Measurements from ENCODE around the gene ASF1B. TPM values are rescaled to one million over a fixed set of nuclear protein-coding genes. Genes with fewer than 3 reads are reported as not detected.

ASF1B gene
- total RNA-seq, 4 donors from 2014 or later = 1.9 to 4.5 (median 4.4) TPM; not detected in 1

GRCh38 chr19:14102756-14103155 lies 33.6 kb downstream of the ASF1B start:
- Histone ChIP-seq H3K36me3 (peaks cover 0 to 25% (median 8%) of the 10 kb centered on the region in 4 donors), H3K27me3 (no peaks in the 10 kb centered on the region), H3K27ac (no peak overlapping the region), H3K4me3 (no peak overlapping the region), H3K9me3 (no peaks in the 10 kb centered on the region), H3K4me1 (peaks cover 0 to 18% (median 0%) of the 10 kb centered on the region in 4 donors)
- intact Hi-C loops (cut with DNase I; ENCODE audit: low total_unique reads) (no loop called here), in situ Hi-C loops (cut with MboI; ENCODE audit: low pct_ligation_motif_present in 1 of 4, low pct_unique_long_range_greater_than_20kb in 1 of 4, low sequenced_read_pairs in 3 of 4) (no loop called here)
- no peak for DNase-seq
- TF ChIP-seq POLR2AphosphoS5 (IDR thresholded peaks at IDR 0.05) = no peak
- no peak for TF ChIP-seq EP300 (IDR thresholded peaks at IDR 0.05; ENCODE audit: low read depth)
- no peak for TF ChIP-seq CTCF (IDR thresholded peaks at IDR 0.05)
- TF ChIP-seq POLR2A (IDR thresholded peaks at IDR 0.05) = no peak
- WGBS, 2 donors (ENCODE audit: low coverage in 1 of 2) = 81 to 93% methylated on average over 4 to 10 of the region's 10 CpGs

- H3K27ac ChIP-seq = no peak overlapping the region
- 82 to 90% methylated on average over 2 to 11 of the region's 11 CpGs for WGBS, 2 donors (ENCODE audit: low coverage in 1 of 2)
- no peaks in the 10 kb centered on the region for H3K27me3 ChIP-seq
- H3K36me3 ChIP-seq = peaks cover 0 to 25% (median 10%) of the 10 kb centered on the region in 4 donors
- intact Hi-C loops (cut with DNase I; ENCODE audit: low total_unique reads) (no loop called here), in situ Hi-C loops (cut with MboI; ENCODE audit: low pct_ligation_motif_present in 1 of 4, low pct_unique_long_range_greater_than_20kb in 1 of 4, low sequenced_read_pairs in 3 of 4) (no loop called here)
- H3K4me3 ChIP-seq = no peak overlapping the region
- H3K4me1 ChIP-seq = peaks cover 0 to 15% (median 0%) of the 10 kb centered on the region in 4 donors
- no peak for DNase-seq
- TF ChIP-seq CTCF (IDR thresholded peaks at IDR 0.05) (no peak), POLR2A (IDR thresholded peaks at IDR 0.05) (no peak), EP300 (IDR thresholded peaks at IDR 0.05; ENCODE audit: low read depth) (no peak), POLR2AphosphoS5 (IDR thresholded peaks at IDR 0.05) (no peak)
- no peaks in the 10 kb centered on the region for H3K9me3 ChIP-seq
Observed at GRCh38 chr19:14102102-14102696, 34.2 kb downstream of the ASF1B start.

GRCh38 chr19:14101003-14101545 lies 35.3 kb downstream of the ASF1B start:
- no peak for DNase-seq
- in situ Hi-C loops (cut with MboI; ENCODE audit: low pct_ligation_motif_present in 1 of 4, low pct_unique_long_range_greater_than_20kb in 1 of 4, low sequenced_read_pairs in 3 of 4) = no loop called here
- Histone ChIP-seq H3K9me3 (no peaks in the 10 kb centered on the region), H3K36me3 (peaks cover 0 to 25% (median 10%) of the 10 kb centered on the region in 4 donors), H3K4me1 (peaks cover 0 to 13% (median 0%) of the 10 kb centered on the region in 4 donors), H3K4me3 (no peak overlapping the region), H3K27ac (no peak overlapping the region), H3K27me3 (no peaks in the 10 kb centered on the region)
- TF ChIP-seq POLR2AphosphoS5 (IDR thresholded peaks at IDR 0.05) = no peak
- TF ChIP-seq CTCF (IDR thresholded peaks at IDR 0.05) = no peak
- TF ChIP-seq EP300 (IDR thresholded peaks at IDR 0.05; ENCODE audit: low read depth) = no peak
- no peak for TF ChIP-seq POLR2A (IDR thresholded peaks at IDR 0.05)
- intact Hi-C loops (cut with DNase I; ENCODE audit: low total_unique reads) = no loop called here
- WGBS, 2 donors (ENCODE audit: low coverage in 1 of 2) = 91% methylated on average over 6 of the region's 6 CpGs; no CpG with 5 or more reads in 1 of the 2 donors

GRCh38 chr19:14097532-14098151 lies 38.7 kb downstream of the ASF1B start:
- Histone ChIP-seq H3K27ac (no peak overlapping the region), H3K4me3 (no peak overlapping the region), H3K27me3 (no peaks in the 10 kb centered on the region), H3K36me3 (peaks cover 0 to 24% (median 10%) of the 10 kb centered on the region in 4 donors), H3K9me3 (no peaks in the 10 kb centered on the region), H3K4me1 (no peaks in the 10 kb centered on the region)
- in situ Hi-C loops (cut with MboI; ENCODE audit: low pct_ligation_motif_present in 1 of 4, low pct_unique_long_range_greater_than_20kb in 1 of 4, low sequenced_read_pairs in 3 of 4) (no loop called here), intact Hi-C loops (cut with DNase I; ENCODE audit: low total_unique reads) (no loop called here)
- DNase-seq = no peak
- TF ChIP-seq CTCF (IDR thresholded peaks at IDR 0.05) (peak in 1 of 5 experiments; percentile 9), EP300 (IDR thresholded peaks at IDR 0.05; ENCODE audit: low read depth) (no peak), POLR2A (IDR thresholded peaks at IDR 0.05) (no peak), POLR2AphosphoS5 (IDR thresholded peaks at IDR 0.05) (no peak)
- WGBS, 2 donors (ENCODE audit: low coverage in 1 of 2) = 84% methylated on average over 21 of the region's 21 CpGs; no CpG with 5 or more reads in 1 of the 2 donors

All from transverse colon (tissue), 4 donors.